ELR (cell line): Measurements from ENCODE around the gene RNF212.

Experiments
- DNase-seq: peaks from one replicate; pipeline ENCODE4 v3.0.0-alpha.2; 2015; ENCODE audit warnings: low read depth

RNF212 gene

GRCh38 chr4:1048773-1049590 lies 64.4 kb downstream of the RNF212 start:
- no peak for DNase-seq

- no peak for DNase-seq
Observed at GRCh38 chr4:1047976-1048772, 65.2 kb downstream of the RNF212 start.

GRCh38 chr4:1047106-1047975 lies 66.0 kb downstream of the RNF212 start:
- no peak for DNase-seq

GRCh38 chr4:1046581-1047011 lies 66.8 kb downstream of the RNF212 start:
- peak; percentile 75 for DNase-seq

GRCh38 chr4:1045595-1046201 lies 67.7 kb downstream of the RNF212 start:
- DNase-seq = no peak

- DNase-seq = no peak
Observed at GRCh38 chr4:1045193-1045594, 68.2 kb downstream of the RNF212 start.

GRCh38 chr4:1044469-1045192 lies 68.7 kb downstream of the RNF212 start:
- no peak for DNase-seq

GRCh38 chr4:1043651-1044468 lies 69.5 kb downstream of the RNF212 start:
- peak; percentile 99 for DNase-seq

- DNase-seq = no peak
Observed at GRCh38 chr4:1043162-1043561, 70.2 kb downstream of the RNF212 start.

GRCh38 chr4:1042352-1043055 lies 70.9 kb downstream of the RNF212 start:
- DNase-seq = no peak

GRCh38 chr4:1041936-1042330 lies 71.4 kb downstream of the RNF212 start:
- no peak for DNase-seq

GRCh38 chr4:1041147-1041935 lies 72.0 kb downstream of the RNF212 start:
- peak; percentile 34 for DNase-seq

- DNase-seq = no peak
Observed at GRCh38 chr4:1040344-1041146, 72.8 kb downstream of the RNF212 start.

- DNase-seq = no peak
Observed at GRCh38 chr4:1039493-1040343, 73.6 kb downstream of the RNF212 start.

GRCh38 chr4:1038948-1039492 lies 74.3 kb downstream of the RNF212 start:
- DNase-seq = no peak

GRCh38 chr4:1036976-1037810 lies 76.2 kb downstream of the RNF212 start:
- no peak for DNase-seq
